ENCODE data around the gene PTPRF. TPM values are rescaled to one million over a fixed set of nuclear protein-coding genes. Genes with fewer than 3 reads are reported as not detected.
A peak's percentile ranks its signal among the peaks of the same experiment; 100 is the strongest.

The PTPRF gene
- total and polyA plus RNA-seq, 3 experiments from 2014 or later: 0.39 to 0.47 TPM; not detected in 1

- Mint-ChIP-seq H3K27ac (no peak overlapping the region), H3K4me1 (no peaks in the 10 kb centered on the region), H3K27me3 (peaks cover 0 to under 1% of the 10 kb centered on the region in 2 donors), H3K9me3 (no peaks in the 10 kb centered on the region), H3K4me3 (no peak overlapping the region), H3K36me3 (no peaks in the 10 kb centered on the region)
- Histone ChIP-seq H3K4me1 (ENCODE audit: insufficient read depth, low read length) (no peaks in the 10 kb centered on the region), H3K9me3 (ENCODE audit: low read length) (no peaks in the 10 kb centered on the region), H3K36me3 (ENCODE audit: insufficient read depth, low read length) (no peaks in the 10 kb centered on the region), H3K27ac (ENCODE audit: low read depth, low read length) (no peak overlapping the region), H3K4me3 (ENCODE audit: low read length) (no peak overlapping the region), H3K27me3 (ENCODE audit: insufficient read depth, low read length, poor library complexity, severe bottlenecking) (no peaks in the 10 kb centered on the region)
- POLR2A ChIA-PET: no interaction called here
- DNase-seq: no peak
- CTCF ChIA-PET: interaction anchor here (0.6 kb wide), 1 partner anchor 425 kb away, joined by 3 read pairs; no protein-coding TSS in a partner anchor
Measured at GRCh38 chr1:43620956-43621355, 90.3 kb downstream of the PTPRF start.

- Histone ChIP-seq H3K4me3 (ENCODE audit: low read length) (no peak overlapping the region), H3K9me3 (ENCODE audit: low read length) (no peaks in the 10 kb centered on the region), H3K4me1 (ENCODE audit: insufficient read depth, low read length) (no peaks in the 10 kb centered on the region), H3K36me3 (ENCODE audit: insufficient read depth, low read length) (no peaks in the 10 kb centered on the region), H3K27ac (ENCODE audit: low read depth, low read length) (no peak overlapping the region), H3K27me3 (ENCODE audit: insufficient read depth, low read length, poor library complexity, severe bottlenecking) (no peaks in the 10 kb centered on the region)
- ChIA-PET POLR2A (no interaction called here), CTCF (no interaction called here)
- no peaks in the 10 kb centered on the region for H3K36me3 Mint-ChIP-seq
- H3K4me3 Mint-ChIP-seq: no peak overlapping the region
- H3K4me1 Mint-ChIP-seq: no peaks in the 10 kb centered on the region
- H3K9me3 Mint-ChIP-seq: no peaks in the 10 kb centered on the region
- no peak for DNase-seq
- H3K27ac Mint-ChIP-seq: no peak overlapping the region
- peaks cover 0 to 2% of the 10 kb centered on the region in 2 donors for H3K27me3 Mint-ChIP-seq
Measured at GRCh38 chr1:43621386-43621785, 90.7 kb downstream of the PTPRF start.

GRCh38 chr1:43621861-43622260, 91.2 kb downstream of the PTPRF start:
- Histone ChIP-seq H3K4me1 (ENCODE audit: insufficient read depth, low read length) (no peaks in the 10 kb centered on the region), H3K4me3 (ENCODE audit: low read length) (no peak overlapping the region), H3K27me3 (ENCODE audit: insufficient read depth, low read length, poor library complexity, severe bottlenecking) (no peaks in the 10 kb centered on the region), H3K27ac (ENCODE audit: low read depth, low read length) (no peak overlapping the region), H3K9me3 (ENCODE audit: low read length) (no peaks in the 10 kb centered on the region), H3K36me3 (ENCODE audit: insufficient read depth, low read length) (no peaks in the 10 kb centered on the region)
- H3K4me1 Mint-ChIP-seq: no peaks in the 10 kb centered on the region
- no peaks in the 10 kb centered on the region for H3K9me3 Mint-ChIP-seq
- no peak overlapping the region for H3K27ac Mint-ChIP-seq
- ChIA-PET POLR2A (no interaction called here), CTCF (no interaction called here)
- no peak overlapping the region for H3K4me3 Mint-ChIP-seq
- peaks cover 3 to 5% of the 10 kb centered on the region in 2 donors for H3K27me3 Mint-ChIP-seq
- DNase-seq: no peak
- H3K36me3 Mint-ChIP-seq: no peaks in the 10 kb centered on the region

GRCh38 chr1:43622471-43622870, 91.8 kb downstream of the PTPRF start:
- Histone ChIP-seq H3K4me3 (ENCODE audit: low read length) (no peak overlapping the region), H3K27me3 (ENCODE audit: insufficient read depth, low read length, poor library complexity, severe bottlenecking) (no peaks in the 10 kb centered on the region), H3K4me1 (ENCODE audit: insufficient read depth, low read length) (no peaks in the 10 kb centered on the region), H3K9me3 (ENCODE audit: low read length) (no peaks in the 10 kb centered on the region), H3K27ac (ENCODE audit: low read depth, low read length) (no peak overlapping the region), H3K36me3 (ENCODE audit: insufficient read depth, low read length) (no peaks in the 10 kb centered on the region)
- no peak overlapping the region for H3K4me3 Mint-ChIP-seq
- DNase-seq: no peak
- POLR2A ChIA-PET: no interaction called here
- no peaks in the 10 kb centered on the region for H3K36me3 Mint-ChIP-seq
- CTCF ChIA-PET: no interaction called here
- H3K27me3 Mint-ChIP-seq: peaks cover 5 to 7% of the 10 kb centered on the region in 2 donors
- no peaks in the 10 kb centered on the region for H3K9me3 Mint-ChIP-seq
- H3K4me1 Mint-ChIP-seq: no peaks in the 10 kb centered on the region
- no peak overlapping the region for H3K27ac Mint-ChIP-seq

GRCh38 chr1:43622901-43623780, 92.5 kb downstream of the PTPRF start:
- POLR2A ChIA-PET: no interaction called here
- CTCF ChIA-PET: no interaction called here
- no peaks in the 10 kb centered on the region for H3K36me3 Mint-ChIP-seq

GRCh38 chr1:43625063-43625780, 94.5 kb downstream of the PTPRF start:
- H3K36me3 Mint-ChIP-seq: no peaks in the 10 kb centered on the region
- H3K27ac ChIP-seq (ENCODE audit: low read depth, low read length): no peak overlapping the region
- ChIA-PET CTCF (no interaction called here), POLR2A (no interaction called here)
- H3K9me3 ChIP-seq (ENCODE audit: low read length): no peaks in the 10 kb centered on the region
- no peaks in the 10 kb centered on the region for H3K9me3 Mint-ChIP-seq
- no peak overlapping the region for H3K4me3 ChIP-seq (ENCODE audit: low read length)
- H3K36me3 ChIP-seq (ENCODE audit: insufficient read depth, low read length): no peaks in the 10 kb centered on the region
- no peak overlapping the region for H3K27ac Mint-ChIP-seq
- H3K4me3 Mint-ChIP-seq: no peak overlapping the region
- H3K27me3 ChIP-seq (ENCODE audit: insufficient read depth, low read length, poor library complexity, severe bottlenecking): no peaks in the 10 kb centered on the region
- no peaks in the 10 kb centered on the region for H3K4me1 ChIP-seq (ENCODE audit: insufficient read depth, low read length)
- DNase-seq: no peak
- H3K27me3 Mint-ChIP-seq: peaks cover 5 to 10% of the 10 kb centered on the region in 2 donors
- H3K4me1 Mint-ChIP-seq: no peaks in the 10 kb centered on the region

More at GRCh38 chr1:43622901-43623780, 92.5 kb downstream of the PTPRF start:
- Mint-ChIP-seq H3K27ac (peak overlapping the region in 2 of 8 donors; percentile 32 to 72), H3K4me1 (no peaks in the 10 kb centered on the region), H3K9me3 (no peaks in the 10 kb centered on the region), H3K27me3 (peaks cover 5 to 7% of the 10 kb centered on the region in 2 donors), H3K4me3 (no peak overlapping the region)
- no peaks in the 10 kb centered on the region for H3K4me1 ChIP-seq (ENCODE audit: insufficient read depth, low read length)
- DNase-seq: no peak
- no peak overlapping the region for H3K27ac ChIP-seq (ENCODE audit: low read depth, low read length)
- H3K36me3 ChIP-seq (ENCODE audit: insufficient read depth, low read length): no peaks in the 10 kb centered on the region
- H3K27me3 ChIP-seq (ENCODE audit: insufficient read depth, low read length, poor library complexity, severe bottlenecking): no peaks in the 10 kb centered on the region
- no peak overlapping the region for H3K4me3 ChIP-seq (ENCODE audit: low read length)
- H3K9me3 ChIP-seq (ENCODE audit: low read length): no peaks in the 10 kb centered on the region

- Histone ChIP-seq H3K4me3 (ENCODE audit: low read length) (no peak overlapping the region), H3K27ac (ENCODE audit: low read depth, low read length) (no peak overlapping the region), H3K9me3 (ENCODE audit: low read length) (no peaks in the 10 kb centered on the region), H3K27me3 (ENCODE audit: insufficient read depth, low read length, poor library complexity, severe bottlenecking) (peaks cover 3% of the 10 kb centered on the region), H3K36me3 (ENCODE audit: insufficient read depth, low read length) (no peaks in the 10 kb centered on the region), H3K4me1 (ENCODE audit: insufficient read depth, low read length) (no peaks in the 10 kb centered on the region)
- peaks cover 3 to 25% of the 10 kb centered on the region in 2 donors for H3K27me3 Mint-ChIP-seq
- CTCF ChIA-PET: no interaction called here
- no peak for DNase-seq
- POLR2A ChIA-PET: no interaction called here
- H3K4me3 Mint-ChIP-seq: no peak overlapping the region
- H3K4me1 Mint-ChIP-seq: no peaks in the 10 kb centered on the region
- H3K36me3 Mint-ChIP-seq: no peaks in the 10 kb centered on the region
- H3K9me3 Mint-ChIP-seq: no peaks in the 10 kb centered on the region
- no peak overlapping the region for H3K27ac Mint-ChIP-seq
Measured at GRCh38 chr1:43632135-43632670, 101.5 kb downstream of the PTPRF start.

GRCh38 chr1:43634721-43635120, 104.0 kb downstream of the PTPRF start:
- H3K9me3 ChIP-seq (ENCODE audit: low read length): no peaks in the 10 kb centered on the region
- CTCF ChIA-PET: no interaction called here
- Mint-ChIP-seq H3K4me3 (no peak overlapping the region), H3K27me3 (peaks cover 3 to 24% of the 10 kb centered on the region in 2 donors), H3K9me3 (no peaks in the 10 kb centered on the region), H3K4me1 (no peaks in the 10 kb centered on the region), H3K27ac (no peak overlapping the region), H3K36me3 (no peaks in the 10 kb centered on the region)
- POLR2A ChIA-PET: no interaction called here
- H3K36me3 ChIP-seq (ENCODE audit: insufficient read depth, low read length): no peaks in the 10 kb centered on the region
- no peak overlapping the region for H3K4me3 ChIP-seq (ENCODE audit: low read length)
- DNase-seq: no peak
- peaks cover 3% of the 10 kb centered on the region for H3K27me3 ChIP-seq (ENCODE audit: insufficient read depth, low read length, poor library complexity, severe bottlenecking)
- no peak overlapping the region for H3K27ac ChIP-seq (ENCODE audit: low read depth, low read length)
- H3K4me1 ChIP-seq (ENCODE audit: insufficient read depth, low read length): no peaks in the 10 kb centered on the region
